GM19023 (cell line): ENCODE data around the gene APOA4.

Source experiments
- ATAC-seq: cut with Tn5 transposase; IDR thresholded peaks from one replicate; pipeline ENCODE4 v1.9.1; 2021; ENCODE audit warnings: mild to moderate bottlenecking, moderate library complexity; ENCODE audit not compliant: unreplicated experiment

The APOA4 gene

DNA sequence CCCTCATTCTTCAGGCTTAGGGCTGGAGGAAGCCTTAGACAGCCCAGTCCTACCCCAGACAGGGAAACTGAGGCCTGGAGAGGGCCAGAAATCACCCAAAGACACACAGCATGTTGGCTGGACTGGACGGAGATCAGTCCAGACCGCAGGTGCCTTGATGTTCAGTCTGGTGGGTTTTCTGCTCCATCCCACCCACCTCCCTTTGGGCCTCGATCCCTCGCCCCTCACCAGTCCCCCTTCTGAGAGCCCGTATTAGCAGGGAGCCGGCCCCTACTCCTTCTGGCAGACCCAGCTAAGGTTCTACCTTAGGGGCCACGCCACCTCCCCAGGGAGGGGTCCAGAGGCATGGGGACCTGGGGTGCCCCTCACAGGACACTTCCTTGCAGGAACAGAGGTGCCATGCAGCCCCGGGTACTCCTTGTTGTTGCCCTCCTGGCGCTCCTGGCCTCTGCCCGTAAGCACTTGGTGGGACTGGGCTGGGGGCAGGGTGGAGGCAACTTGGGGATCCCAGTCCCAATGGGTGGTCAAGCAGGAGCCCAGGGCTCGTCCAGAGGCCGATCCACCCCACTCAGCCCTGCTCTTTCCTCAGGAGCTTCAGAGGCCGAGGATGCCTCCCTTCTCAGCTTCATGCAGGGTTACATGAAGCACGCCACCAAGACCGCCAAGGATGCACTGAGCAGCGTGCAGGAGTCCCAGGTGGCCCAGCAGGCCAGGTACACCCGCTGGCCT lies 7.2 kb upstream of the APOA4 start:
- ATAC-seq, result no peak

DNA sequence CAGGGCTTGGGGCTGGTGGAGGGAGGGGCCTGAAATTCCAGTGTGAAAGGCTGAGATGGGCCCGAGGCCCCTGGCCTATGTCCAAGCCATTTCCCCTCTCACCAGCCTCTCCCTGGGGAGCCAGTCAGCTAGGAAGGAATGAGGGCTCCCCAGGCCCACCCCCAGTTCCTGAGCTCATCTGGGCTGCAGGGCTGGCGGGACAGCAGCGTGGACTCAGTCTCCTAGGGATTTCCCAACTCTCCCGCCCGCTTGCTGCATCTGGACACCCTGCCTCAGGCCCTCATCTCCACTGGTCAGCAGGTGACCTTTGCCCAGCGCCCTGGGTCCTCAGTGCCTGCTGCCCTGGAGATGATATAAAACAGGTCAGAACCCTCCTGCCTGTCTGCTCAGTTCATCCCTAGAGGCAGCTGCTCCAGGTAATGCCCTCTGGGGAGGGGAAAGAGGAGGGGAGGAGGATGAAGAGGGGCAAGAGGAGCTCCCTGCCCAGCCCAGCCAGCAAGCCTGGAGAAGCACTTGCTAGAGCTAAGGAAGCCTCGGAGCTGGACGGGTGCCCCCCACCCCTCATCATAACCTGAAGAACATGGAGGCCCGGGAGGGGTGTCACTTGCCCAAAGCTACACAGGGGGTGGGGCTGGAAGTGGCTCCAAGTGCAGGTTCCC lies 6.5 kb upstream of the APOA4 start, which contains the start of gene APOC3:
Gene APOC3, plus strand, starts transcription at position 383 of the 659 bp plus-strand sequence. CDS start 676 bp downstream, outside the sequence.
- ATAC-seq, result no peak

DNA sequence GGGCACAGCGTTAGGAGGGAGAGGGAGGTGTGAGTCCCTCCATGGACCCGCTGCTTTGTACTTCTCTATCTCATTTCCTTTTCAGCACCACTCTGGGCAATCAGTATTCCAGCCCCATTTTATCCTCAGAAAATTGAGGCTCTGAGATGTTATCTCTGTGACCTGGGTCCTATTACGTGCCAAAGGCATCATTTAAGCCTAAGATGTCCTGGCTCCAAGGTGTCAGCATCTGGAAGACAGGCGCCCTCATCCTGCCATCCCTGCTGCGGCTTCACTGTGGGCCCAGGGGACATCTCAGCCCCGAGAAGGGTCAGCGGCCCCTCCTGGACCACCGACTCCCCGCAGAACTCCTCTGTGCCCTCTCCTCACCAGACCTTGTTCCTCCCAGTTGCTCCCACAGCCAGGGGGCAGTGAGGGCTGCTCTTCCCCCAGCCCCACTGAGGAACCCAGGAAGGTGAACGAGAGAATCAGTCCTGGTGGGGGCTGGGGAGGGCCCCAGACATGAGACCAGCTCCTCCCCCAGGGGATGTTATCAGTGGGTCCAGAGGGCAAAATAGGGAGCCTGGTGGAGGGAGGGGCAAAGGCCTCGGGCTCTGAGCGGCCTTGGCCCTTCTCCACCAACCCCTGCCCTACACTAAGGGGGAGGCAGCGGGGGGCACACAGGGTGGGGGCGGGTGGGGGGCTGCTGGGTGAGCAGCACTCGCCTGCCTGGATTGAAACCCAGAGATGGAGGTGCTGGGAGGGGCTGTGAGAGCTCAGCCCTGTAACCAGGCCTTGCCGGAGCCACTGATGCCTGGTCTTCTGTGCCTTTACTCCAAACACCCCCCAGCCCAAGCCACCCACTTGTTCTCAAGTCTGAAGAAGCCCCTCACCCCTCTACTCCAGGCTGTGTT lies 5.8 kb upstream of the APOA4 start:
- ATAC-seq, result no peak

DNA sequence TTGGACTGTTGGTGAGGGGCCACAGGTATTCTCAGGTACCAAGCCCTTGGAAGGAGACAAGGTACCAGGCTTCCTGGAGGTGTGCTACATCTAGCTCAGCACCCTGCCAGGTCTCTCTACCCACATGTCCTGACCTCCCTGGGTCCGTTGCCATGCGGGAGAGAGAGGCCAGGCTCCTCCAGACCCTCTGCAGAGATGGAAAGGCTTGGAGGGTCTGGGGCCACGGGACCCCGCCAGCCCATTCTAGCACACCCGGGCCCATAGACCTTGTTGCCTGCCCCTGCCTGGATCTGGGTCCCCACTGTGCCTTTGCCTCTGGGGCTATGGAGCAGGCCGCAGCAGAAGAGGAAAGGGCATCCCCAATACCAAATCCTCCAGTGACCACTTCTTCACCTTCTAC lies 4.4 kb upstream of the APOA4 start:
- ATAC-seq, result no peak

DNA sequence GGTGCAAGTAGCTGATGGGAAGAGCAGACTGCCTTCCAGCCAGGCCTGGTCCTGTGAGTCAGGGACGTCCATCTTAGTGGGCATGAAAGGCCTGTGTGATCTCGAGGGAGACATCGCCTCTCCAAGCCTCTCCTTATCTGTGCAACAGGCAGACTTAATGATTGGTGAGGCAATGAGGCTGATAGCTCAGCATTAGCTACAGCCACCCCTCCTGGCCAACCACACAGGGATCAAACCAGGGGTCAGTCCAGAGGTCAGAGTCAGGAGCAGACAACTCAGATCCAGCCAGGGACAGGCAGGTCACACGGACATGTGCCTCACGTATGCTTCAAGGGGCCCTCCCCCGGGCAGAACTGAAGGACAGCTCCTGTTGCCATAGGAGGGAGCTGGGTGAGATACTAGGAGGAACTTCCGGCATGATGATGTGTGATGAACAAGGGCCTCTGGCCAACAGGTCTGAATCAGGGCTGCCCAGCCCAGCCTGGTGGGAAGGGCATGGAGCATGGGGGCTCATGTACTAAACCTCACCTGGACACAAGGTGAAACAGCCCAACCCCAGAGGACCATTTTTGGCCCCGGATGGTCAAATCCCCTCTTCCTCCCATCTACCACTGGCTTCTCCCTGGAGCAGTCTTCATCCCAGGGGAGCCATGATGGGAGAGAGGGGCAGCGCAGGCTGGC lies 3.8 kb upstream of the APOA4 start:
- no peak for ATAC-seq

DNA sequence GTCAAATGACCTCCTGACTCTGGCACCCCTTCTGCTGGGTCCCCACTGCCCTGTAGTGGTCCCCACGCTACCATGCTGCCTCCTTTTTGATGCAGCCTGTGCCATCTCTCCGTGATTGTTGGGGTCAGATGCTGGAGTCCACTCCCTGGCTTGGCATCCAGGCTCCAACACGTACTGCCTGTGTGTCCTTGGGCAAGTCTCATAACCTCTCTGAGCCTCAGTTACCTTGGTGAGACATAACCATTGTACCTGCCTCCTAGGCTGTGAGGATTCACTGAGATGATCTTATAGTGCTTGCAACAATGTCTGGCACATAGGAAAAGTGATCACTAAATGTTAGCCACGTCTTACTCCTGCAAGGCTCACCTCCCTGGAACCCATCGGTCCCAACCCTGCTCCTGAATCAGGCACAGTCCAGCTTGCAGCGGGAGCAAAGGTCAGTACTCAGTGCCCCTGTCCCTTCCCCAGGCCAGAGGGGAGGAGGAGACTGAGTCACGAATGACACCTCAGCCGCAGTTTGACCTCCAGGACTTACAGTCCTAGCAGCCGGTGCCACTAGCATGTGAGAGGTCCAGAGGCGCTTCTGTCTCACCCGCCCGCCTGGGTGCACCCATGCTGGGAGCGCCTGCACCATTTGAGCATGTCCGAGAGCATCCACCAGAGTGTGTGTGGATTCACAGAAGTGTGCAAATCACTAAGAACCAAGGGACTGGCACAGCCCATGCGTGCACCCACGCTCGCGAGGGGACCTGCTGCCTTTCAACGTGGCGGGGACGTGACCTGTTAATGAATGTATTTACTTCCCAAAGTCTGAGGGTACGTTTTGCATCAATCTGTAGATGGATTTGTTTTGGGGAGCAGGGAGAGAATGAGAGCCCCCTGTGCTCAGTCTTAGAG lies 3.0 kb upstream of the APOA4 start:
- ATAC-seq, result no peak

DNA sequence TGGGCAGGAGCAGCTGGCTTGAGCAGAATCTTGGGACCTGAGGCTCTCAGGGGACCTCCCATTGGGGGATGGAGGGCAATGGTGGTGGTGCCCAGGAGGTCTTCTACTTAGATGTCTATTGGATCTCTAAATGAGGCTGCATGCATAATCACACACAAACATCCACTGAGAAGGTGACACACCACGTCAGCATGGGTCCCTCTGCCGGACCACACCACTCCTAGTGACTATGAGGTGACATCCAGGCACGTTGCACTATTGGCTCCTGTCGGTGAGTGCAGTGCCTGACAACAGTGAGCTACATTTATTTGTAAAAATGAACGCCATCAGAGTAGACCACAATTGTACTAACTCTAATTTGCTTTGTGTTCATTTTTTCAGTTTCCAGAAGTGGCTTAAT lies 2.3 kb upstream of the APOA4 start:
- ATAC-seq, result no peak

DNA sequence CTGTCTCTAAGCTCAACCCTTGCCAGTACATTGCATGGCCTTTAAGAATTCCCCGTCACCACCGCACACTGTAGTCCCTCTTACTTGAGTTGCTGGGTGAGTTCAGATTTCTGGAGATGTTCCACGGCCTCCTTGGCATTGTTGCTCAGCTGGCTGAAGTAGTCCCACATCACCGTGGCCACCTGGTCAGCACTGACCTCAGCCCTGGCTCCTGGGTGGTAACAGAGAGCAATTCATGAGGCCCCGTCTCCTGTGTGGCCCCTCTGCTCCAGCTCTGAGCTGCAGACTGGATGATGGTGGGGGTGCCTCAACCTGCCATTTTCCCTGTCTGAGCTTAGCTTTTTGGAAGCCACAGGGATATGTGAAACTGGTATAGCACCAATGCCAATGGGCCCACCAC lies 529 bp downstream of the APOA4 start:
- ATAC-seq, result no peak

DNA sequence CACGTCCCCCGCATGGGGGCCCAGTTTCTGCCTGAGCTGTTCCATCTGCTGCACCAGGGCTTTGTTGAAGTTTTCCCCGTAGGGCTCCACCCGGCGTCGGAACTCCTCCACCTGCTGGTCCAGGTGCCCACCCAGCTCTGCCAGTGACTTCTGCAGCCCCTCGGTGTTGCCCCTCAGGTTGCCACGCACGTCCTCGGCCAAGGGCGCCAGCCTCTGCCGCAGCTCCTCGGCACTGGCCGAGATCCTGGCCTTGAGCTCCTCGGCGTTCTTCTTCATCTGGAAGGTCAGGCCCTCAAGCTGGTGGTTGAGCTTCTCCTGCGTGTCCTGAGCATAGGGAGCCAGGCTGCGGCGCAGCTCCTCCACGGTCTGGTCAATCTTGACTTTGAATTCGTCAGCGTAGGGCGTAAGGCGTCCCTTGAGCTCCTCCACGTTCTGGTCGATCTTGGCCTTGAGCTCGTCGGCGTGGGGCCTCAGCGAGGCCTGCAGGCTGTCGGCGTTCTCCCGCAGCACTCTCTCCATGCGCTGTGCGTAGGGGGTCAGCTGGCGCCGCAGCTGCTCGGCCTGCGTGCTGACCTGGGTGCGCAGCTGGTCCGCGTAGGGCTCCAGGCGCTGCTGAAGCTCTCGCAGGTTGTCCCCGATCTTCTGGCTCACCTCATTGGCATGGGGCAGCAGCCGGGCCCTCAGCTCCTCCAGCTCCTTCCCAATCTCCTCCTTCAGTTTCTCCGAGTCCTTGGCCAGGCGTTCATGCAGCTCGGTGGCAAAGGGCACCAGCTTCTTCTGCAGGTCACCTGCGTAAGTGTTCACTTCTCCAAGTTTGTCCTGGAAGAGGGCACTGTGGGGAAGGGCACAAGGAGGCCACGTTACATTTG lies 1.8 kb downstream of the APOA4 start:
- ATAC-seq, result no peak

DNA sequence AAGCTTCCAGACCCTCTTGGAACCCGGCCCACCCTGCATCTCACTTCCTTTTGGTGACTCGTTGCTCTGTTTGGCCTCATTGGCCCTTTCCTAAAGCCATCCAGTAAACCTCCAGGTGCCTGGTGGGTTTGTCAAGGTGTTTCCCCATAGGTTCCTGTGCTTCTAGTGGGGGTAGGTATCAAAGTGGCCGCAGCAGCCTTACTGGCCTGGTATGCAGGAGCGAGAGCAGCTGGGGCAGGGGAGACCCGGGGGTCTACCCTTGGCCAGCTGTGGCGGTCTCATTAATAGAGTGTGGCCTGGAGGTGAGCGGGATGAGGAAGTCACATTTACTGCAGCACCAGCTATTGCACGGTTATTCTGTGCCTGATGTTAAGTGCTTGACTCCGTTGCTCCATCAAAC lies 4.1 kb downstream of the APOA4 start:
- no peak for ATAC-seq

DNA sequence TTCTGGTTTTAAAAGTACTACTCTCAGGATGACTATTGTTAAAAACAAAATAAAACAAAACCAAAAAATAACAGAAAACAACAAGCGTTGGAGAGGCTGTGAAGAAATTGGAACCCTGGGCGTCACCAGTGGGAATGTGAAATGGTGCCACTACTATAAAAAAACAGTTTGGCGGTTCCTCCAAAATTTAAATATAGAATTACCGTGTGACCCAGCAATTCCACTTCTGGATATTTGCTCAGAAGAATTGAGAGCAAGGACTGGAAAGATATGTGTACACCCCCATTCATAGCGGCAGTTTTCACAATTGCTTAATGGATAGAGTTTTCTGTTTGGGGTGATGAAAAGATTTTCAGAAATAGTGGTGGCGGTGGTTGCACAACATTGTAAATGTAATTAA lies 8.6 kb downstream of the APOA4 start:
- ATAC-seq, result no peak

DNA sequence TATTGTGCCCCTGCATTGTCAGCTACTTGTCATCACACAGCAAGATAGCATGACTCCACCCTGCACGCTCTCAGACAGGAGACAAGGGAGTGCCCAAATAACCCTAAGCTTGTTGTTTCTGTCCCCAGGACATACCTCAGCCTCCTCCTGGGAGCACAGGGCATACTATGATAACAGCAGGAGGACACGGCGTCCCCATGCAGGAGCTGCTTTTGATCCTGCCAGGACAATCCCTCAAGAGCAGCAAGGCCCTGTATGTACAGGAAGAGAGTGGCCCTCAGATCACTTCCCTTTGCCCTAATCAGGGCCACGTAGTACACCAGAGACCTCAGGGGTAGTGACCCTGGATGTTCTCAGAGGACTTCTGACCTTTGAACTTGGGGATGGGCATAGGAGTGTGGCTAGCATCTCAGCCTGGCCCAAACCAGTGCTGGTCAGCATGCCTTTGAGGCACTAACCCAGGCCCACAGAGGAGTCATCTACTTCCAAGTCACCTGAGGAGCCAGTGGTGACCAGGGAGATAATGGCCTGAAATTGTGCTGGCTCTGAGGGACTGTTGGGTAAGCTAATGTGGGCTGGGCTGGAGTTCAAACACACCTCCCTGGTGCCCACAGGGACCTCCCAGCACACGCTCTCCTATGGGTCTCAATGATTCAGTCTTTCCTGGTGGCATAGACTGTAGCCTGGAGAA lies 9.2 kb downstream of the APOA4 start:
- ATAC-seq, result no peak

DNA sequence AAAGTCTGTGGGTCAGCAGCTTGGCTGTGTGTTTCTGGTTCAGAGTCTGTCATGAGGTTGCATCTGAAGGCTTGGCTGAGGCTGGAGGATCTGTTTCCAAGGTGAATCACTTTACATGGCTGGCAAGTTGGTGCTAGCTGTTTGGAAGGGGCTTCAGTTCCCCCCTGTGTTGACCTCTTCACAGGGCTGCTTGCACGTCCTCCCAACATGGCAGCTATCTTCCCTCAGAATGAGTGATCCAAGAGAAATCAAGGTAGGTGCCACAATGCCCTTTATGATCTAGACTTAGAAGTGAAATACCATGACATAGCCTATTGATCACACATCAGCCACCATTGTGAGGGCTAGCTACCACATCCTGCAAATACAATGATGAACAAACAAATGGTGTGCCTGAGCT lies 9.9 kb downstream of the APOA4 start:
- ATAC-seq, result no peak

DNA sequence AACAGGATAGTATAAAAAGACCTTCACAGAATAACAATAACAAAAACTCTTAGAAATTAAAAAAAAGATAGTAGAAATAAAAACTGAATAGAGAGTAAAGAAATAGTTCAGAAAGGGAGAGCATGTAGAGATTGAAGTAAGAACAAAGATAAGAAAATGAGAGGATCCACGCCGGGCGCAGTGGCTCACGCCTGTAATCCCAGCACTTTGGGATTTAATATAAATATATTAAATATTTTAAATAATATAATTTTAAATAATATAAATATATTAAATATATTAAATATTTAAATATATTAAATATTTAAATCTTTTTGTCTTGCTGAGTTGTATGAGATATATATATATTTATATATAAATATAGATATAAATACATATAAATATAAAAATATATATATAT lies 11.0 kb downstream of the APOA4 start:
- ATAC-seq, result no peak

DNA sequence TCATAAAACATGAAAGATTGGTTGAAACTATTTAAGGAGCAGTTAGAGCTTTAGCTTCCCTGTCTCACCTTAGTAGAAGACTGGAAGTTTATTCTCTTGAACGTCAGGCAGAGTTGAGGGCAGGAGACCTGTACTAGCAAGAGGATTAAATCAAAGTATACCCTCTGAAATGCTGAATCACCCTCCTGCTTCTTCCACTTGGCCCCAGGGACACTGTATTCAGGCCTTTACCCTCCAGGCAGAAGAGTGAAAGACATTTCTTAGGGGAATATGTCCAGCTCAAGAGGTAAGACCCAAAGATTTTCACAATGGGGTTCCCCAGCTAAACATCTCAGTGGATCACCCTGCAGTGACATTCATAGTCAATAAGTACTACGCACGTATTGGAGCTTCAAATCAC lies 11.9 kb downstream of the APOA4 start:
- ATAC-seq, result no peak

DNA sequence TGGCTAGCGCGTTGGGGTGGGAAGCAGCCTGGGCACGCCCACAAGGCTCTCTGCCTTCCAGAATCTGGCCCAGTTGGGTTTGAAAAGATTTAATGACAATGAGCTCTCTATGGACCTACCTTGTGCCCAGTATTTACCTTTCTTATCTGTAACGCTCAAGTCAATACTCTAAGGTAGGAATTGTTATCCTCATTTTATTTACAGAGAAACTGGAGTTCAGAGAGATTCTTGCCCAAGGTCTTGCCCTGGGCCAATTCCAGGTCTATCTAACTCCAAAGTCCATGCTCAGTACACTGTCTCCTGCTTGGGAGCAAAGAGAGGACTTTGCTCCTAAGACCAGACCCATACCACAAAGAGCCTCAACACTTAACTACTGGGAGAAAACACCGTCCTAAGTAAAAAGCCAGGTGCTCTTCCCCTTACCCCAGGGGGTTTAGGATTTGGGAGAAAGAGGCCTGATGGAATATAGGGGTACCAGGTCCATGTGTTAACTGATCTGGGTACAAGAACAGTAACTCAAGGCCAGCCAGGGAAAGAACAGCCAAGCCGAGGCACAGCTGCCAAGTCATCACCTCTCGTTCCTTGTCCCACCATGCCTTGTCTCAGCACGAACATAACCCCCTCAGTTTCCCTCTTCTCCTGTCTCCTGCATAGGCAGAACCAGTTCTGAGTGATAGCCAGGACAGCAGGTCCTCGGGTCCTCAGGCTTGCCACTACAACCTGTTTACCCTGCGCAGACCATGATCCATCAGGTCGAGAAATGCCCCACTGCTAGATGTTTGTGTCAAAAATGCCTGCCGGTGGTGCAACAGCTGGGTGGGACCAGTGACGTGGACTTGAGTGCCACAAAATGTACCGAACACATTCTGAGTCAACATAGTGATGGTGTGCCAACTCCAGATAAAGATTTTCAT lies 14.6 kb downstream of the APOA4 start:
- ATAC-seq, result no peak

DNA sequence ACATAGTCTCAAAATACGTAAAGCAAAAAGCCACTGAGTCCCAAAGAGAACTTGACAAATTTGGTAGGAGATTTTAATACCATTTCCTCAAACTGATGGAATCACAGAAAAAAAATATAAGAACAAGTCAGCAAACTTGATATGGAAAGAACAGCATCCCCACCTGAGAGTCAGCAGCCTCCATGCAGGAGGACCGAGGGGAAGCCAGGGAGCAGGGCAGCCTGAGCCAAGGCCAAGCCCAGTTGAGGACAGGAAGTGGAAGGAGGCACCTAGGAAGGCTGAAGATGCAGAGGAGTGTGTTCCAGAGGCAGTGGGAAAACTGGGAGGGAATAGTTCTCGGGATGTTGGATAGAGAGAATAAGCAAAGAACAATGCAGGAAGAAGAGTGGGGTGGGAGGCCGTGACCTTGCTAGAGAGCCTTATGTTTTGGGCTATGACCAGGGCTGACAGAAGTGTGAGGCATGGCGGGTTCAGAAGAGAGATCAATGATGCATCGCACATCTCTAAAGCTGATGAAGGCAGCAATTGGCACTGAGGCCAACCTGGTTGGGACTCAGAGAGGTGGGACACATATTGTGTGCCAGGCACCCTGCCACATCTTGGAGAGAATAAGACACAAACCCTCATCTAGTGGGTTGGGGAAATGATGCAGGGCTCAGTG lies 15.4 kb downstream of the APOA4 start:
- ATAC-seq, result no peak
